HEK293 (cell line): ENCODE data around the gene ZNF467.

Experiments
- ATF2 ChIP-seq: fragments of 450-650 bp; formaldehyde crosslinking; IDR thresholded peaks from 2 replicates; pipeline ENCODE4 v1.5.1; 2016; ENCODE audit warnings: missing biosample characterization, missing genetic modification characterization, low read depth
- CTCF ChIP-seq: fragments of 450-650 bp; formaldehyde crosslinking; IDR thresholded peaks from 2 replicates; pipeline ENCODE4 v1.5.1; 2016; ENCODE audit warnings: missing biosample characterization, missing genetic modification characterization
- IKZF3 ChIP-seq: fragments of 450-650 bp; IDR thresholded peaks from 2 replicates; pipeline ENCODE4 v1.5.0; 2018; ENCODE audit warnings: missing biosample characterization, mild to moderate bottlenecking, missing genetic modification characterization, moderate library complexity
- SALL2 ChIP-seq: fragments of 450-650 bp; formaldehyde crosslinking; IDR thresholded peaks from 2 replicates; pipeline ENCODE4 v1.5.0; 2017; ENCODE audit warnings: missing biosample characterization, mild to moderate bottlenecking, missing genetic modification characterization, borderline replicate concordance
- ZNF10 ChIP-seq: fragments of 450-650 bp; formaldehyde crosslinking; IDR thresholded peaks from 2 replicates; pipeline ENCODE4 v1.5.1; 2017; ENCODE audit warnings: missing biosample characterization, missing genetic modification characterization
- ZNF175 ChIP-seq: fragments of 450-650 bp; formaldehyde crosslinking; IDR thresholded peaks from 2 replicates; pipeline ENCODE4 v1.5.1; 2016; ENCODE audit warnings: missing biosample characterization, missing genetic modification characterization
- ZNF211 ChIP-seq: fragments of 450-650 bp; formaldehyde crosslinking; IDR thresholded peaks from 2 replicates; pipeline ENCODE4 v1.5.1; 2016; ENCODE audit warnings: low read depth, missing biosample characterization, missing genetic modification characterization
- ZNF24 ChIP-seq: fragments of 450-650 bp; formaldehyde crosslinking; IDR thresholded peaks from 2 replicates; pipeline ENCODE4 v1.5.1; 2016; ENCODE audit warnings: missing biosample characterization, missing genetic modification characterization
- ZNF274 ChIP-seq, 2 experiments: fragments of 200-500 bp in 1 of 2; fragments of 450-650 bp in 1 of 2; sonication (Bioruptor generic) in 1 of 2; formaldehyde crosslinking in 1 of 2; IDR thresholded peaks; 2 replicates each; pipeline versions ENCODE4 v1.5.1 to v1.6.1; 2014 to 2016; ENCODE audit warnings: borderline replicate concordance in 1 of 2, inconsistent platforms in 1 of 2, low read length in 1 of 2, missing biosample characterization in 1 of 2, missing genetic modification characterization in 1 of 2
- ZNF629 ChIP-seq: fragments of 450-650 bp; formaldehyde crosslinking; IDR thresholded peaks from 2 replicates; pipeline ENCODE4 v1.5.1; 2017; ENCODE audit warnings: missing biosample characterization, missing genetic modification characterization

- TF ChIP-seq ATF2 (tag by site-specific recombination) (no peak), ZNF175 (no peak), CTCF (tag by site-specific recombination) (no peak), IKZF3 (tag by site-specific recombination) (no peak), ZNF211 (tag by site-specific recombination) (no peak), ZNF10 (tag by site-specific recombination) (no peak), ZNF24 (tag by site-specific recombination) (no peak), ZNF629 (tag by site-specific recombination) (no peak), SALL2 (tag by site-specific recombination) (no peak), ZNF274 (IDR thresholded peaks at IDR 0.05; ENCODE audit: low read length) (no peak), ZNF274 (tag by site-specific recombination; IDR thresholded peaks at IDR 0.05; ENCODE audit: borderline replicate concordance) (no peak)
These were observed 43.8 kb downstream of the ZNF467 start for GRCh38 chr7:149729586-149729982.
